ELF-1 (cell line): ENCODE results near the gene SUPT5H.

ENCODE experiments used
- DNase-seq: peaks from one replicate; pipeline ENCODE4 v3.0.0-alpha.2; 2016; ENCODE audit warnings: low read depth, low spot score

SUPT5H gene

DNA sequence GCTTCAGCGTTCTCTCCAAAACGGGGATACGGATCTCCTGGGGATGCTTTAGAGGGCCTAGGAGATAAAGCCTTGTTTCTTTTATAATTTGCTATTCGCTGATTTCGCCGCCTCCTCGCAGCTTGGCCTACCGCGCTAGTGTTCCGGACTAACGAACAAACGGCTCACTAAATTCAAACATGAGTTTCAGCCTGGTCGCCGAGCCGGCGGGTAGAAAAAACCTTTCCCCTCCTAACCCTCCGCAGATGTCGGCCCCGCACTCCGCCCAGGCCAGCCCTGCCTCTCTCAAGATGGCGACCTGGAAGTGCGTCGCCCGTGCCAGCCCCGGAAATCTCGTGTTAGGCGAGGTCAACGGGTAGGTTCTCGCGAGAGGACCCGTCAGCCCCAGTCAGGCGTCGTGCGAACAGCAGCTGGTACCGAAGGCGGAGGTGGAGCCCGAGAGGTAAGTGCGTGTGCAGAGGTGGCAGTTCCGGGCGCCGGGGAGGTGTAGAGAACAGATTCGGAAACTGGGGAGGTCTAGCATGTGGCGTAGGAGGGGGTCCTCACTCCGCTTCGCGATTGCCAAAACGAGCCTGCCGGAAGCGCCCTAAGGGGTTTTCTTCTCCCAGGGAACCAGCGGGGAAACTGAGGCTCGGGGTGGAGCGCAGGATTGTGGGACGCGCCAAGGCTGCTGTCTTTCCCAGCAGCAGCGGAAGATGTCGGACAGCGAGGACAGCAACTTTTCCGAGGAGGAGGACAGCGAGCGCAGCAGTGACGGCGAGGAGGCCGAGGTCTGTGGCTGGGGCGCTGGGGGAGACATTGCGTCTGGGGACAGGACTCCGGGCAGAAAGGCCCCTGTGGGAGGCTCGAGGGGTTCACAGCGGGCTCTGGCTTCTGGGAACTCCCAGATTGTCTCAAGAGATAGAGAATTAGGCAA is at the start of gene SUPT5H:
TSS of gene SUPT5H (plus strand) at position 387 of the 916 bp plus-strand sequence. CDS start at position 696, 309 bp downstream.
- DNase-seq, result peak; percentile 98

DNA sequence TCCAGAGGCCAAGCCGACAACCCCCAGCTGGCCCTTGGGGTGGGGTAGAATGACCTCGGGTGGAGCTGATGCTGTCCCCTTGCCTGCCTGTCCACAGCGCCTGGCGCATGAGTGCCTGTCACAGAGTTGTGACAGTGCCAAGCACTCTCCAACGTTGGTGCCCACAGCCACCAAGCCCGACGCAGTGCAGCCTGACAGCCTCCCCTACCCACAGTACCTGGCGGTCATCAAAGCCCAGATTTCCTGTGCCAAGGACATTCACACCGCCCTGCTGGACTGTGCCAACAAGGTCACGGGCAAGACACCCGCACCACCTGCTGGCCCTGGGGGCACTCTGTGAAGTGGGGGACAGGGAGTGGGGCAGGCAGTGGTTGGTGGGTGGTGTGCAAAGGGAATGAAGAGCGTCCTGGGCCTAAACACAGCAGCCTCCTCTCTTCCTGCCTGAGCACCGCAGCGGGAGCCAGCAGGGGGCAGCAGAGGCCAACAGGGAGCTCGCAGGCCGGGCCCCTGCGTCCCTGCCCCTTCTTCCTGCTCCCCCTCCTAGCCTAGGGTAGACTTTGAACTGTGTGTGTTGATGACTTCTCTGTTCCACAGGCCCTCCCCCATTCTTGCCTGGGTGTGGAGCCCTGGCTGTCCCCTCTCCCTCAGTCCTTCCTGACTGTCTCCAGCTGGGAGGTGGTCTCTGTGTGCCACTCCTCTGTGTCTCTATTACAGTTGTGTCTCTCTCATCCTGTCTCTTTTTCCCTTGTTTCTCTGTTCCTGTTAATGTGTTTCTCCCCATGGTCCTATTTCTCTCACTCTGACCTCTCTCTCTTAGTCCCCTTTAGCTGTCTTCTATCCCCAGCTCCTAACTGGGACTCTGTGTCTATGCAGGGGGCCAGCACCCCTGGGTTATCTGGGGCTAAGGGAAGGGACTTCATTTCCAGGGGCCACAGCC is 47.8 kb upstream of the SUPT5H start:
- peak; percentile 93 for DNase-seq

DNA sequence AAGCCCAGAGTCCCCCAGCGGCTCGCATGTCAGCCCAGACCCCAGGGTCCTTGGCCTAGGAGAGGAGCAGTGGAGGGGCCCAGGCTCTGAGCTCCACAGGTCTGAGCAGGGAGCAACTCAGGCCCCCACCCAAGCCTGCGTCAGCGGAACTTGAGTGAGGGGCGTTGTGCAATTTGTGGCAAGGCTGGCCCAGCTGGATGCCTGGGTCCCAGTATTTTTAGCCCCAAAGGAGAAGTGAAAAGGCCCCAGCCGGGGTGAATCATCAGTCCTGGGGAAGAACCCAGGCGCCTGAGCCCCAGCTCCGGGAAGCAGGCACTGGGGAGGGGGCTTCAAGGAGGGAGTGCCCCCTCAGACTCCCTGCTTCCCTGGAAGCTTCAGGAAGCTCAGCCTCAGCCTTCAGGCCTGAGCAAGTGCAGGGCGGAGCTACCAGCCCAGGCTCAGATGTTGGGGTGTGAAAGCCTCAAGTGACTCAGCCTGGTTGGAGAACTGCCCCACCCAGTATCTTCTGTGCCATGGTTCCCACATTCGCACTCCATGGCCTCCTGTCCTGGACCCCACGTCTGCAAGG is 47.0 kb upstream of the SUPT5H start:
- DNase-seq, result no peak

DNA sequence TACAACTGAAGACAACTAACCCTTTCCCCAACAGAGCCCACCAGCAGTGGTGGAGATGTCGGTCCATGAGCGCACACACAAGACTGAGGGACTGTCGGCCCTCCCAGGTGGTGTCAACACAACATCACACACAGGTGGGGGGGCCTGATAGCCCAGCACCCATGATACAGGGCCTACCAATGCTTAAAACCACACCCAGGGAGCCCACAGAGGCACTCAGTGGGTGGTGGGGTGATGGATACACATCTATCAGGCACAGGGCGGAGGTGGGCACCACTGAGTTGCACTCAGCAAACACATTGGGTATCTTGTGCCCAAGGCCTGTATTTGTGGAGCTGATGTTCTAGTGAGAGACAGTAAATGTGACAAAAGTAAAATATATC is 45.7 kb upstream of the SUPT5H start:
- DNase-seq, result no peak

DNA sequence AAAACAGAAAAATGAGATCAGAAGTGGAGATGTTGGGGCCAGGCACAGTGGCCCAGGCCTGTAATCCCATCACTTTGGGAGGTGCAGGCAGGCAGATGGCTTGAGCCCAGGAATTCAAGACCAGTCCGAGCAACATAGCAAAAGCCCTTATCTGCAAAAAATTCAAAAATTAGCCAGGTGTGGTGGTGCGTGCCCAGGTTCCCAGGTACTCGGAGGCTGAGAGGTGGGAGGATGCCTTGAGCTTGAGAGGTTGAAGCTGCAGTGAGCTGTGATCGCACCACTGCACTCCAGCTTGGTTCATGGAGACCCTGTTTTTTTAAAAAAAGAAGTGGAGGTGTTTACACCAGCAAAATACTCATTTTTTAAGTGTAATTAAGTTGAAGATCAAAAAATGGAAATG is 45.3 kb upstream of the SUPT5H start:
- DNase-seq, result no peak

DNA sequence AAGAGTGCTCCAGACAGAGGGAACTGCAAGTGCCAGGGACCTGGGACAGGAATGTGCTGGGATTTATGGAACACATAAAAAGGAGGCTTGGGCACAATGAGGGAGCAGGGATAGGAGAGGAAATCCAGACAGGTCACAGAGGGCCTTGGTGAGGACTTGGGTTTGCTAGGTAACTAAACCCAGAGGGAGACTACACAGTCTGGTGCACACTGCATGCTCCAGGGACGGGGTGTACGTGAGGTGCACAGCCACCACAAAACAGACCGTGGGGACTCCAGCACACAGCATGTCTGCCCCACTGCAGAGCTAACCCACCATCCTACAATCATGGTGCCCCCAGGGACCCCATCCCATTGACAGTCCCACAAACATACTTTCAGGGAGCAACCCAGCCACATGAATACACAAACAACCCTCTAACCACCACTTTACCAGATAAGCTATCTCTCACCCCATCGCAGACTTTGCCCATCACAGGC is 44.3 kb upstream of the SUPT5H start:
- DNase-seq, result no peak

DNA sequence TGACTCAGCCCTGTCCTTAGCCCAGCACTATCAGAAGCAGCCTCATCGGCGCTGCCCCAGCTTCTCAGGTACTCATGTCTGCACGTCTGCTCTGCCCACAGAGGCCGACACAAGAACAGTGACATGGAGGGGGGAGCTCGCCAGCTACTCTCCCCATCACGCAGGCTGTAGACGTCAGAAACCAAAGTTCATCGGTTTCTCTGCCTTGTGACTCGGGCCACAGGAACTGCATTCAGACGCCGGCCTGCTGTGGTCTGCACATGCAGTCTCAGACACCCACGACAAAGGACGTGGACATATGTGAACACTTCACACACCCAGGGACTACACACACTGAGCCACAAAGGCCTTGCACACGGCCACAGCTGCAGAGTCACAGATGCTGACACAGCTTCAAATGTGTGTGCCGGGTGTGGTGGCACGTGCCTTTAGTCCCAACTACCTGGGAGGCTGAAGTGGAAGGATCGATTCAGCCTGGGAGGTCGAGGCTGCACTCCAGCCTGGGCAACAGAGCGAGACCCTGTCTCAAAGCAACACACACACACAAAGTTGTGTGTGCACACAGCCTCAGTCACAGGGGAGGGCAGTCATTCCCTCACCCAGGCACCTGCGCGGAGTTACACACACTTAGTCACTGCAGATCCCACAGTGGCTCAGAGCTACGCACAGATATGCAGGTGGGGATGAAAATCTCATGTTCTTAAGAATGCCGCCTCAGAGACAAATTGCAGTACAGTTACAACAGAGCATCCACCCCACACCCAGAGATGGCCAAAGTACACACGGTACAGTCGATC is 43.6 kb upstream of the SUPT5H start:
- DNase-seq, result peak; percentile 45

DNA sequence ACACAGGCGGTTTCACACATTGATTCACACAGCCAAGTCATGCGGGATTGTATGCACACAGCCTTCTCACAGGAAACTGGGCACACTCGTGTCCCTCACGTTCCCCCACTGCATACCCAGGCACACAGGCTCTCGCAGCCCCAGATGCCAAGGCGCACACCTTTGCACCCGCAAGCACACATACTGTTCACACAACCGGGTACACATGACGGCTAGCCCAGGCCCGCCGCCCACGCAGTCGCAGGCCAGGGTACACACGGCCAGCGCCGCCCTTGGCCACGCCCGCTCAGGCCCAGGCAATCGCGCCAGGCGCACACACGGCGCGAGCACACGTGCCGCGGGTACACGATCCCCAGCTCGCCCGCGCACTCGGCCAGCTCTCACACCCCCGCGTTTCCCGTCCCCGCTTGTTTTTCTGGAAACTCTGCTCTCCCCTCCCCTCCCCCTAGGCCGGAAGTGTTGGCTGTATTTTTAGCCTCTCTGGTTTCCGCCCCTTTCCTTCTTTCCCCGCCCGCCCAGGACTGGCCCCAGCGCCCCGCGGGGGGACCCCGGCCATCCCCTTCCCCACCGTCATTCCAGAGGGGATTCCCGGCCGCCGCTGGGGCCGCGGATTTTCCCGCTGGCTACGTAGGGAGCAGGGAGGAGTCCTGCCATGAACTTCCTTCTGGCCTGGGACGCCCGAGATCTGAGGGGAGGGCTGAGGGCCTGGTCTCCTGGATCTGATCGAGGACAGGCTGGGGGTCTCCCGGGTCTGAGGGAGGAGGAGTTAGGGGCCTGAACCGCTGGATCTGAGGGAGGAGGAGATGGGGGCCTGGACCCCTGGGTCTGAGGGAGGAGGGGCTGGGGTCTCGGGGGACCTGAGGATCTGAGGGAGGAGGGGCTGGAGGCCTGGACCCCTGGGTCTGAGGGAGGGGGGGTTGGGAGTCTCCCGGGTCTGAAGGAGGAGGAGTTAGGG is 42.8 kb upstream of the SUPT5H start:
- peak; percentile 78 for DNase-seq

DNA sequence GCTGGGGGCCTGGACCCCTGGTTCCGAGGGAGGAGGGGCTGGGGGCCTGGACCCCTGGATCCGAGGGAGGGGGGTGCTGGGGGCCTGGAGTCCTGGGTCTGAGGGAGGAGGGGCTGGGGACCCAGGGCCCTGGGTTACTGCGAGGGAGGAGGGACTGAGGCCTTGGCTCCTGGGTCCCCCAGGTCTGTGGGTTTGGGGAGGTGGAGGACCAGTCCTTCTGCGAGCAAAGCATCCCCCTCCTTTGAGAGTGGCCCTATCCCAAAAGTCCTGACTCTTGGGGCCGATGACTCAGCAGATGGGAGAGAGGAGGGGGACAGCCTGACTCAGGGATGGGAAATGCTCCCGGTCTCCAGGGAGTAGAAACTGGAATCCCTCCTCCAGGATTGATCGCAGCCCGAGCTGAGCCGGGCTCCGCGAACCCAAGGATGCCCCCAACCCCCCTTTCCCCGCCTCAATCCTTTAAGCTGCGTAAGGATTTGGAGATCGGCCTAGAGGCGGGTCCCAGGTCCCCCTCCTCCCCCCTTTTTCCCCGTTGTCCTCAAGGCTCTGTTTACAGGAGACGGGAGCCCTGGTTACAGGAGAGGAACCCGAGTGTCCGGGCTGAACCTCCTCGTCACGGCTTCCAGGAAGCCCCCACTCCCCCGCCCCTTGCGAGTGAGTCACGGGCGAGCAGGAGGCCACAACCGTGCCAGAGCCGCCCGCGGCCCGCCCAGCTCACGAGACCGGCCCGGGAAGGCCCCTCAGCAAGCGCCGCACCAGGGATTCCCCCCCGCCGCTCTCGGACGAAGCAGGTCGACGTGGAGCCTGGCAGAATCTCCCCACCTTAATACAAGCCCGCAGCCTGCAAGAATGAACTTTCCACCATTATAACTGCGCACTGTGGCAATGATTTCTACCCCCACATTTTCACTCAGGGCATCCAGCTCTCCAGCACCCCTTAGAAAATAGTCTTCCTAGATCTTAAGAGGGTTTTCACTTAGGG is 41.8 kb upstream of the SUPT5H start:
- peak; percentile 84 for DNase-seq

DNA sequence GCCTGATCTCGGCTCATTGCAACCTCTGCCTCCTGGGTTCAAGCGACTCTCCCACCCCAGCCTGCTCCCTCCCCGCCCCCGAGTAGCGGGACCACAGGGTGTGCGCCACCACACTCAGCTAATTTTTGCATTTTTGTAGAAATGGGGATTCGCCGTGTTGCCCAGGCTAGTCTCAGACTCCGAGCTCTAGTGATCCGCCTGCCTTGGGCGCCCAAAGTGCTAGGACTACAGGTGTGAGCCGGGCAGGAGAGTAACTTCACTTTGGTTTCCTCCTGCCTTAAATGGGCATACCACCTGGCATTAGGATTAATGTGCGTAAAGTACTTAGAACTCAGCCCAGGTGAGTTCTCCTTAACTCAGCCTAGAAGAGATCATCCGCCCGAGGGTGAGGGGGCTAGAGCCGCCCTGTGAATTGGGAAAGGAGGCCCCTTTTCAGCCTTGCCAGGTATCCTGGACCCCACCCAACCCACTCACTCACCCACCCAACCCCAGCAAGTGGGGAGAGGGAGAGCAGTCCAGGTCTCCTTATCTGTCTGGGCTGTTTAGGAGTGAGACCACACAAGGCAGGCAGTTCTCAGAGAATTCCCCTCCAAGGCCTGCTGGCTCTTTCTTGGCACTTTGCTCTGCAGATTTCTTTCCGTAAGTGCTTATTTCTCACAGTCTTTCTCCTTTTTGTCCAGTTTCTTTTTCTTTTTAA is 40.0 kb upstream of the SUPT5H start:
- no peak for DNase-seq

DNA sequence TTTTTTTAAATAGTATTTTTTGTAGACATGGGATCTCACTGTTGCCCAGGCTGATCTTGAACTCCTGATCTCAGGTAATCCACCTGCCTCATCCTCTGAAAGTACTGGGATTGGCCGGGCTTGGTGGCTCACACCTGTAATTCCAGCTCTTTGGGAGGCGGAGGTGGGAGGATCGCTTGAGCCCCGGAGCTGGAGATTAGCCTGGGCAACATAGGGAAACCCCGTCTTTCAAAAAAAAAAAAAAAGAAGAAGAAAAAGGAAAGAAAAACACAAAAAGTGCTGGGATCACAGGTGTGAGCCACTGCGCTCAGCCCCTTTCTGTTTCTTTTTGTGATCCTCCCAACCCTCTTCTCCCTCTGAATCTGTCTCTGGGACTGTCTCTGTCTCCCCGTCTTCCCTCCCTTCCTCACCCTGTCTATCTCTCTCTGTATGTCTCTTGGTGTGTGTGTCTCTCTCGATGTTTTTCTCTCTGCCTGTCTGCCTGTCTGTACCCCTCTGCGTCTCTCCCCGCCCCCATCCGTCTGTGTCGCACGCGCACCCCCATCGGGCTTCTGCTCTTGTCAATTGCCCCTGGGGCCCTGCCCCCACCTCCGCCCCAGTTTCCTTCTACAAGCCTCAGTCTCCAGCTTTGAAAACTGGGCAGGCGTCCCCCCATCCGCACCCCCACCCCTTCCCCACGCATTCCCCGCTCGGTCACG is 39.3 kb upstream of the SUPT5H start:
- DNase-seq, result no peak

DNA sequence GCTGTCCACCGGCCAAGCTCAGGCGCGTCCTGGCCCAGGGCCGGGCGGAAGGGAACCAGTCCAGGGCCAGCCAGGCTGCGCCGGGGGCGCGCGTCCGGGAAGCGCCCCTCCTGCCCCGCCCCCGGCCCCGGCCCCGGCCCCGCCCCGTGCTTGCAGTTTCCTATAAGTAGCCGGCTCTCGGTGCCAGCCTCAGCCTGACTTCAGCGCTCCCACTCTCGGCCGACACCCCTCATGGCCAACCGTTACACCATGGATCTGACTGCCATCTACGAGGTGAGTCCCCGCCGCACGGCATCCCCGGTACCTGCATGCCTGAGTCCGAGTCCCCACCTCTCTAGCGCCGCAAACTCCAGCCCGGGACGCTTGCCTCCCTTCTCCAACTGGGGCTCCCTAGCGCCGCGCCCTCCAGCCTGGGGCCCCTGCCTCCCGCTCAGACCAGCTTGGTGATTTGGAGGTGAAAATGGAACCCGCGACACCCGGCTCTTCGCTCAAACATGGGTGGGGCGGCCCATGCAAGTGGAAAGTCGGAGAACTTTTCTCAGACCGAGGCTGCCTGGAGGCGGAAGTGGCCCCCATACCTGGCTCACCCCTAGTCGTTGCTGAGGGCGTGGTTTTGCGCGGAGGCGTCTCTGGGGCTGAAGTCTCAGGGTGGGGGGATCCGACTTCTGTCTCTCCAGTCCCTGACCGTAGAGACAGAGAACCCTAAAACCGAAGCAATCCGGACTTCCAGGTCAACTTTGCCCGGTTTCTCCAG is 38.5 kb upstream of the SUPT5H start, which contains the start of gene ZFP36:
TSS of gene ZFP36 (plus strand) at position 192 of the 754 bp plus-strand sequence. CDS start at position 250, 58 bp downstream.
- DNase-seq, result peak; percentile 70

DNA sequence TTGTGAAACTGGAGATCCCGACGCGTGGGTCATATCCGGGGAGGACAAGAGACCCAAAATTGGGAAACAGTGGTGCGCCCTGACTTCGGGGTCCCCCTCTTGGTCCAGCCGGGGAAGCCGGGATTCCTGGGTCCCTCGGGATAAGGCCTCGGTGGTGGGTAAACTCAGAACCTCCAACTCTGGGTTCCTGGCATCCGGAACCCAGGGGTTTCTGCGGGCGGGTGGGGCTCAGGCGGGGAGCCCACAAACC is 38.0 kb upstream of the SUPT5H start:
- DNase-seq, result no peak

DNA sequence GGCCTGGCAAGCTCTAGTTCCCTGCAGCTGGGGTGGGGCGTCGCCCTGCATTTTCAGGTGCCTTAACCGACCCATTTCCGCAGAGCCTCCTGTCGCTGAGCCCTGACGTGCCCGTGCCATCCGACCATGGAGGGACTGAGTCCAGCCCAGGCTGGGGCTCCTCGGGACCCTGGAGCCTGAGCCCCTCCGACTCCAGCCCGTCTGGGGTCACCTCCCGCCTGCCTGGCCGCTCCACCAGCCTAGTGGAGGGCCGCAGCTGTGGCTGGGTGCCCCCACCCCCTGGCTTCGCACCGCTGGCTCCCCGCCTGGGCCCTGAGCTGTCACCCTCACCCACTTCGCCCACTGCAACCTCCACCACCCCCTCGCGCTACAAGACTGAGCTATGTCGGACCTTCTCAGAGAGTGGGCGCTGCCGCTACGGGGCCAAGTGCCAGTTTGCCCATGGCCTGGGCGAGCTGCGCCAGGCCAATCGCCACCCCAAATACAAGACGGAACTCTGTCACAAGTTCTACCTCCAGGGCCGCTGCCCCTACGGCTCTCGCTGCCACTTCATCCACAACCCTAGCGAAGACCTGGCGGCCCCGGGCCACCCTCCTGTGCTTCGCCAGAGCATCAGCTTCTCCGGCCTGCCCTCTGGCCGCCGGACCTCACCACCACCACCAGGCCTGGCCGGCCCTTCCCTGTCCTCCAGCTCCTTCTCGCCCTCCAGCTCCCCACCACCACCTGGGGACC is 37.6 kb upstream of the SUPT5H start:
- DNase-seq, result no peak

DNA sequence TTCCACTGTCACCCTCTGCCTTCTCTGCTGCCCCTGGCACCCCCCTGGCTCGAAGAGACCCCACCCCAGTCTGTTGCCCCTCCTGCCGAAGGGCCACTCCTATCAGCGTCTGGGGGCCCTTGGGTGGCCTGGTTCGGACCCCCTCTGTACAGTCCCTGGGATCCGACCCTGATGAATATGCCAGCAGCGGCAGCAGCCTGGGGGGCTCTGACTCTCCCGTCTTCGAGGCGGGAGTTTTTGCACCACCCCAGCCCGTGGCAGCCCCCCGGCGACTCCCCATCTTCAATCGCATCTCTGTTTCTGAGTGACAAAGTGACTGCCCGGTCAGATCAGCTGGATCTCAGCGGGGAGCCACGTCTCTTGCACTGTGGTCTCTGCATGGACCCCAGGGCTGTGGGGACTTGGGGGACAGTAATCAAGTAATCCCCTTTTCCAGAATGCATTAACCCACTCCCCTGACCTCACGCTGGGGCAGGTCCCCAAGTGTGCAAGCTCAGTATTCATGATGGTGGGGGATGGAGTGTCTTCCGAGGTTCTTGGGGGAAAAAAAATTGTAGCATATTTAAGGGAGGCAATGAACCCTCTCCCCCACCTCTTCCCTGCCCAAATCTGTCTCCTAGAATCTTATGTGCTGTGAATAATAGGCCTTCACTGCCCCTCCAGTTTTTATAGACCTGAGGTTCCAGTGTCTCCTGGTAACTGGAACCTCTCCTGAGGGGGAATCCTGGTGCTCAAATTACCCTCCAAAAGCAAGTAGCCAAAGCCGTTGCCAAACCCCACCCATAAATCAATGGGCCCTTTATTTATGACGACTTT is 36.8 kb upstream of the SUPT5H start:
- DNase-seq, result no peak
